Measurements from ENCODE around the gene MTMR12. TPM values are rescaled to one million over a fixed set of nuclear protein-coding genes. Genes with fewer than 3 reads are reported as not detected.

The MTMR12 gene, protein sequence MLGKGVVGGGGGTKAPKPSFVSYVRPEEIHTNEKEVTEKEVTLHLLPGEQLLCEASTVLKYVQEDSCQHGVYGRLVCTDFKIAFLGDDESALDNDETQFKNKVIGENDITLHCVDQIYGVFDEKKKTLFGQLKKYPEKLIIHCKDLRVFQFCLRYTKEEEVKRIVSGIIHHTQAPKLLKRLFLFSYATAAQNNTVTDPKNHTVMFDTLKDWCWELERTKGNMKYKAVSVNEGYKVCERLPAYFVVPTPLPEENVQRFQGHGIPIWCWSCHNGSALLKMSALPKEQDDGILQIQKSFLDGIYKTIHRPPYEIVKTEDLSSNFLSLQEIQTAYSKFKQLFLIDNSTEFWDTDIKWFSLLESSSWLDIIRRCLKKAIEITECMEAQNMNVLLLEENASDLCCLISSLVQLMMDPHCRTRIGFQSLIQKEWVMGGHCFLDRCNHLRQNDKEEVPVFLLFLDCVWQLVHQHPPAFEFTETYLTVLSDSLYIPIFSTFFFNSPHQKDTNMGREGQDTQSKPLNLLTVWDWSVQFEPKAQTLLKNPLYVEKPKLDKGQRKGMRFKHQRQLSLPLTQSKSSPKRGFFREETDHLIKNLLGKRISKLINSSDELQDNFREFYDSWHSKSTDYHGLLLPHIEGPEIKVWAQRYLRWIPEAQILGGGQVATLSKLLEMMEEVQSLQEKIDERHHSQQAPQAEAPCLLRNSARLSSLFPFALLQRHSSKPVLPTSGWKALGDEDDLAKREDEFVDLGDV
- polyA plus RNA-seq (2012; ENCODE audit: missing spikeins), result 9.3 TPM

DNA sequence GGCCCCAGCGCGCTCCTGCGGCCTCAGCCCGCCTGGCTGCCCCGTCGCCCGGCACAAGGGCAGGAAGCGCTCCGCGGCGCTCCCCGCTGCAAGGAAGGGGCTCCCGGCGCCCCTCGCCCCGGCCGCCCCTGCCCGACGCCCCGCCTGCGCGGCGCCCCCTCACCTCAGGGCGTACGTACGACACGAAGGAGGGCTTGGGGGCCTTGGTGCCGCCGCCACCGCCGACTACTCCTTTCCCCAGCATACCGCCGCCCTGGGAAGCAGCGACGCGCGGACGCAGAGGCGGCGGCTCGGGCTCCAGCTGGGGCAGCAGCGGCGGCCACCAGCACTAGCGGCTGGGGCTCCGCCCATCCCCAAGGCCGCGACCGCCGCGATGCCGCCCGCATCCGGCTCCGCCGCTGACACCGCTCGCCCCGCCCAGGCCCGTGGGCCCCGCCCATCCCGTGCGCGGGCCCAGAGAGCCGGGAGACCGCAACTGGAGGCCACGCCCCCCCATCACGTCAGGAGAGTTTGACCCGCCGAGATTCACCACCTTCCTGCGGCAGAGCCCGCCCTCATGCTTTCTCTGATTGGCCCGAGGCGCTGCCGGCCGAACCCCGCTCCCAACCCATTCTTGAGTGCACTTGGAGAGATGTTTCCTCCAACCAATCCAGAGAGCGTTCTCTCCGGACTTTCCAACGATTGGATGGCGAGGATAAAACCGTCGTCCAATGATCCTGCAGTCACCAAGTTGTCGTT is at the start of gene MTMR12:
MTMR12 (minus strand) TSS at position 345 of the 738 bp plus-strand sequence; CDS start at position 244, 101 bp downstream.
- FAIRE-seq (peak; percentile 97), DNase-seq (ENCODE audit: insufficient read length) (peak; percentile 94)
- TF ChIP-seq TAF1 (IDR thresholded peaks at IDR 0.05; ENCODE audit: borderline replicate concordance, low read depth, low read length) (no peak), POLR2AphosphoS5 (IDR thresholded peaks at IDR 0.05; ENCODE audit: low read depth, low read length) (peak; percentile 77), POLR2A (IDR thresholded peaks at IDR 0.05; ENCODE audit: low read depth, low read length) (peak; percentile 80; the same call in 1 of the 2 replicates)

DNA sequence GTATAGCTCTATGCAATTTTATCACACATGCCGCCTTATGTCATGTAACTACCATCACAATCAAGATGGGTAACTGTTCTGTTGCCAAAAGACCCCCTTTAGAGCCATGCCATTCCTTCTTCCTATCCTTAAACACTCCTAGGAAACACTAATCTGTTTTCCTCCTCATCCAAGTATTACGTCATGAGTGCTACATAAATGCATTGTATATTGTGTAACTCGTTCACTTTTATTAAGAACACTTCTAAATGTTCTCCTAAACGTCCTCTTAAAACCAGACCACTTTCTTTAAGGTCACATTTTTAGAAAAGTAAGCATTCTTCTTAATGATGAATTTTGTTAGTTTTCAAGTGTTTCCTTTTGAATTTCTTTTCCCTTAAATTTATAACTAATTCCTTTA is 49.8 kb upstream of the MTMR12 start:
- FAIRE-seq (no peak), DNase-seq (ENCODE audit: insufficient read length) (no peak)
- TF ChIP-seq POLR2A (IDR thresholded peaks at IDR 0.05; ENCODE audit: low read depth, low read length), result no peak
- no peak for TF ChIP-seq TAF1 (IDR thresholded peaks at IDR 0.05; ENCODE audit: borderline replicate concordance, low read depth, low read length)
- no peak for TF ChIP-seq POLR2AphosphoS5 (IDR thresholded peaks at IDR 0.05; ENCODE audit: low read depth, low read length)

DNA sequence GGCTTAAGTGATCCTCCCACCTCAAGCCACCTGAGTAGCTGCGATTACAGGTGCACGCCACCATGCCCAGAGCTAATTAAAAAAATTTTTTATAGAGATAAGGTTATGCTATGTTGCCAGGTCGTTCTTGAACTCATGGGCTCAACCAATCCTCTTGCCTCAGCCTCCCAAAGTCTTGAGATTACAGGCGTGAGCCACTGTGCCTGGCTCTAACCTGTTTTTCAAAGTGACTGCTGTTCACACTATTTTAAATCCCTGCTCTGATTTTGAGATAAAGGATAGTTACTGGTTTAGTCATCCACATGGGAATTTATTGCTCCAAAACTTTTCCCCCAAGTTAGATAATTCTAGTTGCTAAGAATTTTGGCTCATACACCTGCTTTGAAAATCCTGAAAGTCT is 48.2 kb upstream of the MTMR12 start:
- TF ChIP-seq POLR2AphosphoS5 (IDR thresholded peaks at IDR 0.05; ENCODE audit: low read depth, low read length) (no peak), TAF1 (IDR thresholded peaks at IDR 0.05; ENCODE audit: borderline replicate concordance, low read depth, low read length) (no peak), POLR2A (IDR thresholded peaks at IDR 0.05; ENCODE audit: low read depth, low read length) (no peak)
- no peak for FAIRE-seq
- no peak for DNase-seq (ENCODE audit: insufficient read length)

DNA sequence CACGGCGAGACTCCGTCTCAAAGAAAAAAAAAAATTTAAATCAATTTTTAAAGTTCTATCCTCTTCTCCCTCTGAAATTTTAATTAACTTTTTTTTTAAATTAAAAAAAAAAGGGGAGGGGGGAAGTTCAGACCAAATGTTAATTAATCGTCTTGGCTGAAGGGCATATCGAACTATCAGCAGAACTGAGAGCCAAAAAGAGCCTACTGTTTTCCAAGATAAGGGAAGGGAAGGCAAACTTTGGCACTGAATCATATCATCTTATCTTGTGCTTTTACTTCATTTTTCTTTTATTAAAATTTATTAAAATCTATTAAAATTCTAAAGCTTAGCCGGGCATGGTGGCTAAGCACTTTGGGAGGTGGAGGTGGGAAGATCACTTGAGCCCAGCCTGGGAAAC is 45.9 kb upstream of the MTMR12 start:
- FAIRE-seq, result no peak
- no peak for DNase-seq (ENCODE audit: insufficient read length)

DNA sequence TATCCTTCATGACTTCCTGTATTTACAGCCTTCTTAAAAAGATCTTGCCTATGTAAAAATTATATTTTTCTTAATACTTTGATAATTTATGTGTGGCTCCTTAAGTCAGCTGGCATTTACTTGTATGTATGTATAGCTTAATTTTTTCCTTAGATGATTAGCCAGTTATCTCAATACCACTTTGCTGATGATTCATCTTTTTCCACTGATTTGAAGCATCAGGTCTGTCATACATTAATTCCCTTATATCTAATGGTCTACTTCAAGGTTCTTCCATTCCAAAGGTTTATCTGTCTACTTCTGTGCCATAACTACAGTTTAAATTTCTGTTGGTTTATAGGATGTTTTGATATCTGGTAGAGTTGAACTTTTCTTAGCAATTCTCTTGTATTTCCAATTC is 44.9 kb upstream of the MTMR12 start:
- DNase-seq (ENCODE audit: insufficient read length) (no peak), FAIRE-seq (no peak)
- TF ChIP-seq TAF1 (IDR thresholded peaks at IDR 0.05; ENCODE audit: borderline replicate concordance, low read depth, low read length), result no peak

More for the DNA sequence above, 45.9 kb upstream of the MTMR12 start:
- no peak for TF ChIP-seq TAF1 (IDR thresholded peaks at IDR 0.05; ENCODE audit: borderline replicate concordance, low read depth, low read length)
- no peak for TF ChIP-seq POLR2AphosphoS5 (IDR thresholded peaks at IDR 0.05; ENCODE audit: low read depth, low read length)
- TF ChIP-seq POLR2A (IDR thresholded peaks at IDR 0.05; ENCODE audit: low read depth, low read length), result no peak

DNA sequence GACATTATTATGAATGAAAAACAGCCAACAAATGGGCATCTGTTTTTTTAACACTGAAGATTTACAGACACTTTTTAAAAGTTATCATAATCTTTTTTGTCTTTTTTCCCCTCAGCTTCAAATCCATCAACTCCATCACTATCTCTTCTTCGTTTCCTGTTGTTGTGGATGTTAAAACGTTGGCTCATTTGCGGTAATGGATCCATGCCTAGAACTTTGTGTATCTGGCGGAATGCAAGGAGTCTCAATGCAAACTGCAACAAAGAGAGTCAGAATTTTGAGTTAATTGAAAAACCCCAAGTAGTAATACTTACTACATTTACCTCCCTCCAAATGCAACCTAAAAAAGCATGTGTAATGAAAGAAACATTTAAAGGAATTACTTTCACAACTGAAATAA is 42.9 kb upstream of the MTMR12 start:
- TF ChIP-seq POLR2AphosphoS5 (IDR thresholded peaks at IDR 0.05; ENCODE audit: low read depth, low read length) (no peak), POLR2A (IDR thresholded peaks at IDR 0.05; ENCODE audit: low read depth, low read length) (no peak), TAF1 (IDR thresholded peaks at IDR 0.05; ENCODE audit: borderline replicate concordance, low read depth, low read length) (no peak)
- no peak for DNase-seq (ENCODE audit: insufficient read length)
- FAIRE-seq, result no peak

DNA sequence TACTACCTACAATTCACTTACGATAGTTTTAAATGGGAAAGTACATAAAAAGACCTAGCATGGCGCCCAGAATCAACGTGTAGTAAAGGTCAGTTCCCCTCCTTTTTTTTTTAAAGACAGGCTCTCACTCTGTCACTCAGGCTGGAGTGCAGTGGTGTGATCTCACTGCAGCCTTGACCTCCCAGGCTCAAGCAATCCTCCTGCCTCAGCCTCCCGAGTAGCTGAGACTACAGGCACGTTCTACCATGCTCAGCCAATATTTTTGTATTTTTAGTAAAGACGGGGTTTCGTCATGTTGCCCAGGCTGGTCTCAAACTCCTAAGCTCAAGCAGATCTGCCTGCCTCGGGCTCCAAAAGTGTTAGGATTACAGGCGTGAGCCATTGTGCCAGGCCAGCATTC is 40.7 kb upstream of the MTMR12 start:
- FAIRE-seq, result no peak
- DNase-seq (ENCODE audit: insufficient read length), result no peak
- TF ChIP-seq POLR2AphosphoS5 (IDR thresholded peaks at IDR 0.05; ENCODE audit: low read depth, low read length), result no peak
- TF ChIP-seq POLR2A (IDR thresholded peaks at IDR 0.05; ENCODE audit: low read depth, low read length), result no peak
- no peak for TF ChIP-seq TAF1 (IDR thresholded peaks at IDR 0.05; ENCODE audit: borderline replicate concordance, low read depth, low read length)

DNA sequence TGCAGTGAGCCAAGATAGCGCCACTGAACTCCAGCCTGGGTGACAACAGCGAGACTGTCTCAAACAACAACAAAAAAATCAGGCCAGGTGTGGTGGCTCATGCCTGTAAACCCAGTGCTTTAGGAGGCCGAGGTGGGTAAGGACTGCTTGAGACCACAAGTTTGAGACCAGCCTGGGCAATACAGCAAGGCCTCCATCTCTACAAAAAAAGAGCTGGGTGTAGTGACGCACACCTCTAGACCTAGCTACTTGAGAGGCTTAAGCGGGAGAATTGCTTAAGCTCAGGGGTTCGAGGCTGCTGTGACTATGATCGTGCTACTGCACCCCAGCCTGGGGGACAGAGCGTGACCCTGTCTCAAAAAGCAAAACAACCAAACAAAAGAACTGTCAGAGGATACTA is 39.9 kb upstream of the MTMR12 start:
- FAIRE-seq, result no peak
- TF ChIP-seq POLR2AphosphoS5 (IDR thresholded peaks at IDR 0.05; ENCODE audit: low read depth, low read length) (no peak), TAF1 (IDR thresholded peaks at IDR 0.05; ENCODE audit: borderline replicate concordance, low read depth, low read length) (no peak), POLR2A (IDR thresholded peaks at IDR 0.05; ENCODE audit: low read depth, low read length) (no peak)

DNA sequence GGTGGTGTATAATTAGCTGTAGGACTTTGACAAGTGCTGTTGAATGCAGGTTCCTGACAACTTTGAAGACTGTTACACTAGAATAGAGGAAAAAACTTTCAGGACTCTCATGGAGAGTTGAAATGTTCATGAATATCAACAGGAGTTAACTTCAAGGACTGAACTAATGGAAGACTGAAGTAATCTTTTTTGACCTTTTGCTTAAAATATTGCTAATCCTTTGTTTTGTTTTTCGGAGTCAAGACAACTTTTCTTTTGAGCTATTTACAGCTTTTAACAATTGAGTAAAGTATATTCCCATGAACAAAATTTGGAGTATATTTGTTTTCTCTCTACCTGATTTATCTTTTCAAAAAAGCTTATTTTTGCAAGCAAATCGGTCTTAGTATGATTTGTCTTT is 34.1 kb upstream of the MTMR12 start:
- FAIRE-seq (no peak), DNase-seq (ENCODE audit: insufficient read length) (no peak)
- no peak for TF ChIP-seq TAF1 (IDR thresholded peaks at IDR 0.05; ENCODE audit: borderline replicate concordance, low read depth, low read length)
- TF ChIP-seq POLR2A (IDR thresholded peaks at IDR 0.05; ENCODE audit: low read depth, low read length), result no peak
- no peak for TF ChIP-seq POLR2AphosphoS5 (IDR thresholded peaks at IDR 0.05; ENCODE audit: low read depth, low read length)

More for the DNA sequence above, 39.9 kb upstream of the MTMR12 start:
- DNase-seq (ENCODE audit: insufficient read length), result no peak

DNA sequence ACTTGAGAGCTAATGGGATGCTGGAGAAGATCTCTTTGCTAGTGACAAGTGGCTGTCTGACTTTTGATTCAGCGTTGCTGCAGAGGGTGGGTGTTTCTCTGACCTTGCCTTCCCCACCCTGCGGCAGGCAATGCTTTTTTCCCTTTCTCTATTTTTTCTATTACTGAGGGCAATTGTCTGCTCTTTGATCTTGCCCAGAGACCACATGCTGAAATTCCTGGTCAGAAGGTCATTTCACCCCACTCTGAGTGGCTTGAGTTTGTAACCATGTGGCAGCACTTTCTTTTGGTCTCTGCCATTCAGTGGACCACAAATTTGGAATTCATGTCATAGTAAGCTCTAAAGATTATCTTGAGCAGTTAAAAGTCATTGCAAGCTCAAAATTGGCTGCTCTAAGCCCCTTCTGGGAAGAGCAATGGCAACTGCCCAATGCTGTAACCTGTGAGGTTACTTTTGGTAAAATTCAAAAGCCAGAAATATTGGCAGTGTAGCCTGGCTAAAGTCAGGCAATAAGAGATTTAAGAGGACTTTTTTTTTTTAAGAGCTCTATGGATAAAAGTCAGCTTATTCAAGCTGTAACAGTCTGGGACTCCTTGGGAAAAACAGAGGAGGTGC is 30.4 kb upstream of the MTMR12 start:
- FAIRE-seq, result no peak
- no peak for TF ChIP-seq POLR2A (IDR thresholded peaks at IDR 0.05; ENCODE audit: low read depth, low read length)
- TF ChIP-seq POLR2AphosphoS5 (IDR thresholded peaks at IDR 0.05; ENCODE audit: low read depth, low read length), result no peak
- no peak for TF ChIP-seq TAF1 (IDR thresholded peaks at IDR 0.05; ENCODE audit: borderline replicate concordance, low read depth, low read length)
- DNase-seq (ENCODE audit: insufficient read length), result no peak

DNA sequence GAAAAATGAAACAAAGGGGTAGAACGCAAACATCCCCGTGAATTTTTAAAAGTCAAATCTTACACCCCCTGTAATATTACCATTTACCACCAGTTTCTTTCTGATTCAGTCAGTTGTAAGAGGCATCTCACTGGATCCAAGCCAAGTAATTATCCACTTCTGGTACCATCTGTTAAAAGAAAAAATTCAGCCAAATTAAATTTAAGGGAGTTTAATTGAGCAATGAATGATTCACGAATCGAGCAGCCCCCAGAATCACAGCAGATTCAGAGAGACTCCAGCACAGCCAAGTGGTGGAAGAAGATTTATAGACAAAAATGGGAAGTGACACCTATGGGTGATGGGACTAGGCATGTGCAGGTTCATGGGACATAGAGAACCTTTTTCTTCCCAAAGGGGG is 29.9 kb upstream of the MTMR12 start:
- TF ChIP-seq TAF1 (IDR thresholded peaks at IDR 0.05; ENCODE audit: borderline replicate concordance, low read depth, low read length) (no peak), POLR2AphosphoS5 (IDR thresholded peaks at IDR 0.05; ENCODE audit: low read depth, low read length) (no peak), POLR2A (IDR thresholded peaks at IDR 0.05; ENCODE audit: low read depth, low read length) (no peak)
- FAIRE-seq (no peak), DNase-seq (ENCODE audit: insufficient read length) (no peak)

Measured in GM12892 (cell line).